Activated T-helper 1 cell treated with anti-CD3 and anti-CD28 coated beads, Interleukin-2, amount 50 U/mL, for 16 hours (primary cell): ENCODE data around the gene SDCCAG8.
"Not testable (repeated sequence)": the region's sequence is repeated elsewhere in the genome, so short reads cannot be mapped to it uniquely, and the experiment has no call there.

ENCODE experiments used
- DNase-seq, 2 donors: peaks; one replicate each; pipeline ENCODE4 v3.0.0-alpha.2; 2020; ENCODE audit warnings: low read depth in 1 of 2, low spot score in 1 of 2

Gene SDCCAG8

DNA sequence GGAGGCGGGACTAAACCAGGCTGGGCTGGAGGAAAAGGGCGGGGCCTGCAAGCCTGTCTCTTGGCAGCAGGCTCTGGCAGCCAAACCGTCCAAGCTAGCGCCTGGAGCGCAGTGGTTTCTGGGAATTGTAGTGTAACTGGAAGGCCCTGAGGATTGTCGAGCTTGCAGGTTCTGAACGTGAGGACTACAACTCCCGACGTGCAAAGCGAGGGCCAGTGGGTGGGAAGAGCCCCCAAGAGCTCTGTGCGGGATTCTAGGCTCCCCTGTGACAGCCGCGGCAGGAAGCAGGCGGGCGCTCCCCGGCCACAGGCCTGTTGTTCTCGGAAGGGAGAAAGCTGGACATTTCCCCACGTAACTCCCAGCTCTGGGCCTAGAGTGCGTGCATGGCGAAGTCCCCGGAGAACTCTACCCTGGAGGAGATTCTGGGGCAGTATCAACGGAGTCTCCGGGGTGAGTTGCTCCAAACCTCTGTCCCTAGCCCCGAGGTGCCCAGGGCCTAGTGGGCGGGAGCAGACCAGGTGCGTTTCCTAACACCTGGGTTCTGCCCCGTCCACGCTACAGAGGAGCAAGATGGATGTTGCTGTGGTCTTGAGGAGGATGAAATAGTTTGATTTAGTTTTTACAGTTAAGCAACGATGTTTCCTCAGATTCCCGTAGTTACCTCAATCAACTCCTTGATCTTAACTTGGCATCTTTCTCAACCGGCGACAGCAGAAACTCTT is at the start of gene SDCCAG8:
TSS of gene SDCCAG8 (plus strand) at position 251 of the 722 bp plus-strand sequence. CDS start at position 384, 133 bp downstream.
- DNase-seq = peak; percentile 81 to 86

DNA sequence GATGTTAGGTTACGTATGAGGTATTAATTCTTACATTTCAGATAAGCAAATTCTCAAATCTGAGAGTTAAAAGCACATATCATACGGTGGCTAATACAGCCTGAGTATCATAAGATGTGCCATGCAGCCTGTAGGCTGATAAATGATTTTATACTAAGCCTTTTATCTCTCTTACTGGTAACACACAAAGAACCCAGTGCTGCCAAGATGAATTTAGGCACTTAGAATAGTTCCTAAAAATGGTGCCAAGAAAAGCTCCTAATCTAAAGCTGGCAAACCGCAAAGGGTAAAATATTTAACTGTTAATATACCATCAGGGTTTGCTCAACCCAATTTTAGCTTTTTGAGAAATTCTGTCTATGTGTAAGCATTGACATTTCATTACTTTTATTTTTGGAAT is 43.9 kb upstream of the SDCCAG8 start:
- not testable (repeated sequence) for DNase-seq

DNA sequence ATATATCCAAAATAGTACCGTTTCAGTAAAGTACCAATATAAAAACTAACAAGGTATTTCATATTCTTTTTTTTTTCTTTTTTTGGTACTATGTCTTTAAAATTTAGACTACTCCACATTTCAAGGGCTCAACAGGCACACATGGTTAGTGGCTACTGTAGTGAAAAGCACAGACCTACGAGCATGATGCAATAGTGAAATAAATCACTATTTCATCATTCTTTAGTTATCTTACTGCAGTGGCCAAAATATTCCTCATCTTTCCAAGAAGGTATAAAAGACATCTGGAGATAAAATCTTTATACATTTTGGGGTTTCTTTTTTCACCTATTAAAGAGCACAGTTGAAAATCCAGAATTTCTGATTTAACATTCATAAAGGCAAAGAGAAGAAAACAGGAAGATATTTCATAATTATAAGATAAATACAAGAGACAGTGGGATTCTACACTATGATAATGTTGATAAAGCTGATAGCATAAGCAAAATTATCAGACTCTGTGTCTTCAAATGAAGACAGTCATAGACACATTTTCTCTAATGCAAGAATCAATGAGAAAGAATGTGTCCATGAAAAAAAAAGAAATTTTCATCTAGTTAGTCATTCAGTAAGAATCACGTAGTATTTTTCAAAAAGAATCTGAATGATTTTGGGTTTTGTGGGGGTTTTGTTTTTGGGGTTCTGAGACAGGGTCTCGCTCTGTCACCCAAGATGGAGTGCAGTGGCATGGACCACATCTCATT is 42.6 kb upstream of the SDCCAG8 start:
- DNase-seq = no peak

DNA sequence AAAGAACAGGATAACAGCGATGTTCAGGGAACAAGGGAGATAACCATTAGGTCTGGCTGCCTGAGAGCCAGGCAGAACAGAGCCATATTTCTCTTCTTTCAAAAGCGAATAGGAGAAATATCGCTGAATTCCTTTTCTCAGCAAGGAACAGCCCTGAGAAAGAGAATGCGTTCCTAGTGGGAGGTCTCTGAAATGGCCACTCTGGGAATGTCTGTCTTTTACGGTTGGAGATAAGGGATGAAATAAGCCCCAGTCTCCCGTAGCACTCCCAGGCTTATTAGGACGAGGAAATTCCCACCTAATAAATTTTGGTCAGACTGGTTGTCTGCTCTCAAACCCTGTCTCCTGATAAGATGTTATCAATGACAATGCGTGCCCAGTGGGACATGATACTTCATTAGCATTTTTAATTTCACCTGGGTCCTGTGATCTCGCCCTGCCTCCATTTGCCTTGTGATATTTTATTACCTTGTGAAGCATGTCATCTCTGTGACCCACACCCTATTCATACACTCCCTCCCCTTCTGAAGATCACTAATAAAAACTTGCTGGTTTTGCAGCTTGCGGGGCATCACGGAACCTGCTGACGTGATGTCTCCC is 40.5 kb upstream of the SDCCAG8 start:
- not testable (repeated sequence) for DNase-seq

DNA sequence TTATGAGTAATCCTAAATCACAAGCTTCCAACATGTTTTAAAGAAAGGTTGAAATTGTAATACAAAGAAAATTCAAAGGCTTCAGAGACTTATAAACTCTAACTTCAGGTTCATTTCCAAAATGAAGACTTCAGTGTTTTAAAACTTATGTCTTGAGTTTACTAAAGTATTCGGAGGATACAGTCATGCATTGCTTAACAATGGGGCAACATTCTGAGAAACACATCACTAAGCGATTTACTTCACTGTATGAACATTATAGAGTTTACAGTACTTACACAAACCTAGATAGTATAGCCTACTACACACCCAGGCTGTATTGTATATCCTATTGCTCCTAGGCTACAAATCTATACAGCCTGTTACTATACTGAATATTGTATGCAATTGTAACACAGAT is 39.1 kb upstream of the SDCCAG8 start:
- no peak for DNase-seq

DNA sequence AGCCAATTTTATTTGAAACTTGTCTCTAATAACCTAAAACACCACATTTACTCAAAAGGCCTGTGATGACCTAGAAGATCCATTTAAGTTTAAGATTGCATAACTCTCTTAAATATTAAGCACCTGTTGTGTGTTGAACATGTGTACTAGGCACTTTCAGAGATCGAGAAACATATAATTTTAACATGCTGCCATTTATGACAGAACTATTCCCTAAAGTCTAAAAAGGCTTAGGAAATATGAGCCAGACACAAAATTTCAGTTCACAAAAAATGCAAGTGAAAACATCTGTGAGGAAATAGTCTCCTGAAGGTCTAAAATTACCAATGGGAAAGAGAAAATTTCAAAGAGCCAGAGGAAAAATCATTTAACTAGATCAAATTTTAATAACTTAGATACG is 38.5 kb upstream of the SDCCAG8 start:
- DNase-seq = no peak

DNA sequence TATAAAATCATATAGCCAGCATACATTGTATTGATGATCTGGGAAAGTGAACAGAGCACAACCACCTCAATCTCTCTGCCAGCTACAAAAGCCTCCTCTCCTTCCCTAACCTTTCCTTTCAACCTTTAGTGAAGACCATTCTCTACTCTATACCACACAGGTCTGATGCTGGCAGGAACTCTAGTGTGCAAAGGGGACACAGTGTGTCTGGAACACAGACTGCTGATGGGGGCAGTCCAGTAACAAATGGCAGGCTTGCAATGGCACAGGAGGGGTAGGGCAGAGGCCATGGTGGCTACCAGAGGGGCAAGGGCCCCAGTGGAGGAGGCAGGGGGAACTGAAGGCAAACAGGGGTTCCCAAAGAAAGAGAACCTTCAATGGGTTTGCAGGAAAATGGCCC is 37.8 kb upstream of the SDCCAG8 start:
- DNase-seq = no peak

DNA sequence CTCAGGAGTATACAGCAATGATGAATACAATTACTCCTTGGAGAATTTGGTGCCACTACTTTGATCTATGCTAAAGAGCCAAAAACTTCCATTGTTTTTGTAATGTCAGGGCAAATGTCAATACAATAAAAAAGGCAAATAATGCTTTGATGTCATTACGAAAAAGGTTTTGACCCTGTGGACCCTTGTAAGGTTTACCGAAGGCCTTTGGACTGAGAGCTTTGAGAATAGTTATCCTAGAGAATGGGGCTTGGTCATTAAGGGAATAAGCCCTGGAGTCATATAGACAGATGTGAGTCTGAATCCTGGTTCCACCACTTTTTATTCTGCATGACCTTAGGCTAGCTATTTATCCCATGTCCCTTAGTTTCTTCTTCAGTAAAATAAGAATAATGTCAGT is 28.2 kb upstream of the SDCCAG8 start:
- DNase-seq = no peak

DNA sequence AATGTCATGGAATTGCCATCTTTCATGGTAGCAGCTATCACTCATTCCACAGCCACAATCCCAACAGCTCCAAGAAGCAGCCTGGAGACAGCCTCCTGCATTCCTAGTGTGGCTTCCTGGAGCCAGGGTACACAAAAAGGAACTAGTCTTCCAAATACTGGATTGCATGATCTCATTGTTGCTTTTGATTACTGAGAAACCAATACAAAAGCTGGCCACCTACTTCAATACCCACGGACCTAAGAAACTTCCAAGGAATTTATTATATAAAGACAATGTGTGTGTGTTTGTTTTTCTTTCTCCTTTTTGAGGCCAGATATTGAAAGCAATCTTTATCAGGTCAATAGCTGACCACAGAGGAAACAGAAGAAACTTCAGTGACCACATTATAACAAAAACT is 26.3 kb upstream of the SDCCAG8 start:
- no peak for DNase-seq

DNA sequence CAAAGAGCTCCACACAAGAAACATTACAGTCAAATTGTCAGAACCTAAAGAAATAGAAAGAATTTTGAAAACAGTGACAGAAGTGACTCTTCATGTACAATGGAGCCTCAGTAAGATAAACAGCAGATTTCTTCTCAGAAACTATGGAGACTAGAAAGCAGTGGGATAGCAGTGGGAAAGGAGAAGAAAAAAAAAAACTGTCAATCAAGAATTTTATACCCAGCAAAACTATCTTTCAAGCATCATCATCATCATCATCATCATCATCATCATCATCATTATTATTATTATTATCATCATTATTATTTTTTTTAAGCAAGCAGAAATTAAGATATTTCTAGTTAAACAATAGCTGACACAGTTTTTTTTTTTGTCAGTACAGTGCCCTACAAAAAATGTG is 24.9 kb upstream of the SDCCAG8 start:
- DNase-seq = no peak

DNA sequence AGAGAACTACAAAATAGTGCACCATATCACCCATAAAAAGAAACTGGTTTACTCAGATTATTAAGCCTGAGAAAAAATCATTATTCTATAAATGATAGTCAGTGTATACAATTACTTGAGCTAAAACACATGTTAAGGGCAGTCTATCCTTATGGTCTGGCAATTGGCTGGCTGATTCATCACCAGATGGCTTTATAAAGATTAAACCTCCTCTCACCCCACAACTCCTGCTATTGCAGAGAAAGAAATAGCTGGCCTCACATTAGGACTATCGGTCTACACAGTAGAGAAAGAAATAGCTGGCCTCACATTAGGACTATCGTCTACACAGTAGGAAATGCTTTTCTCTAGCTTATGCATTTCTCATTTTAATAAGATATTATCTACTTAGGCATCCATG is 21.9 kb upstream of the SDCCAG8 start:
- no peak for DNase-seq

DNA sequence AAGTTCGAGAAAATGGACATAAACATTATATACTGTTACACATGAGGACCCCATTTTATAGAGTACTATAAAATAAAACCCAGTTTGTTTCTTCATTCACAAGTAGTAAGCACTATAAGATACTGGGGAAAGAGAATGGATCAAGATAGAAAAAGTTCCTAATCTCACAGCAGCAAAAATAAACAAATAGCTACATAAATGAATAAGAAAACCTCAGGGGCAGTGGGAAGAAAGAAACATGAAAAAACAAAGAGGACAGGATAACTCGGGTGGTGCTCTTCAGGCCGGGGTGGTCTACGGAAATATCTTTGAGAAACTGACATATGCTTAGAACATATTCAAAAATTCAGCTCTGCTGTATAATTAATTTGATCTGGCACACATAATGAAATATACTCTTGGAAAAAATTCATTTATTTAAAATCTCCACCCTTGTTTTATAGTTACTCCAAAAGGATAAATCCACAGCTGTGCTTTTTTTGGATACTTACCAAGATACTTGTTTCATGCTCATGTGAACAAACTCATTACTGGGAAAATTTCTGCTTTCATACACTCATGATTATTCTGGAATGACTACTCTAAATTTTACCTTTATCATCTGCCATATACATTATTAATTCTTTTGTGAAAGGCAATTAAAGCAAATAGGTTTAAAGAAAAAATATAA is 20.7 kb upstream of the SDCCAG8 start:
- DNase-seq = no peak

DNA sequence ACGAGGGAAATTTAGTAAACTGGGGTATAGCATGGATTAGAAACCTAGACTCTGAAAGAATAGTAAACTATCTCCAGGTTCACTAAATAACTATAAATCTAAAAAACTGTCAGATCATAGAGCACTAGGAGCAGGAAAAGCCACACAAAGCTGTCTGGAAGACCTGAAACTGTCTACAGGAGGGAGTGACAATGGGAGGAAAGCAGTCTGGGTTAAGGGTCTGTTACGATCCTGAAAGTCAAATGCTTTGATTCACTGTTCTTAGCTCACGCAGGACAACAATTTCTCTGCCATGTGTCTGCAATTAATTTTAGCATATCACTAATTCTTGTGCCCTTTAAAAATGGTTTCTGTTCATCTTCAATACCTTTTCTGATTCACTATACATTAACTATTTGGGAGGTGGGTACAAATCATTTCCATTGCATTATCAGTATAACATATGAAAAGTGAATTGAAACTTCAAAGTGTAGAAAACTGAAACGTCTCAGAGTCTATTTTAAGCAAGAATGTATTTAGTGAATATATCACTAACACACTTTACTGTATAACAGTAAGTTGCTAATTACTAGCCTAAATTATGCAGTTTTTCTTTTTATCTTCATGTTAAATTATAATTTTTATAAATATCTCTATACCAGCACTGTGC is 19.1 kb upstream of the SDCCAG8 start:
- DNase-seq = no peak

DNA sequence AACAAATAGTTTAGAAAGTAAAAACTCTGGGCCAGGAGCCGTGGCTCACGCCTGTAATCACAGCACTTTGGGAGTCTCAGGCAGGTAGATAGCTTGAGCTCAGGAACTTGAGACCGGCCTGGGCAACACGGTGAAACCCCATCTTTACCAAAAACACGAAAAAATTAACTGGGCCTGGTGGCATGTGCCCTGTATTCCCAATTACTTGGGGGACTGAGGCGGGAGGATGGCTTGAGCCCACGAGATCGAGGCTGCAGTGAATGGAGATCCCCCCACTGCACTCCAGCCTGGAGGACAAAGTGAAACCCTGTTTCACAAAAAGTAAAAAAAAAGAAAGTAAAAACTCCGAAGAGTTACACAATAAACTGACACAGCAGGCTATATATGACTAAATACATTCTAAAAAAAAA is 11.4 kb upstream of the SDCCAG8 start:
- no peak for DNase-seq

DNA sequence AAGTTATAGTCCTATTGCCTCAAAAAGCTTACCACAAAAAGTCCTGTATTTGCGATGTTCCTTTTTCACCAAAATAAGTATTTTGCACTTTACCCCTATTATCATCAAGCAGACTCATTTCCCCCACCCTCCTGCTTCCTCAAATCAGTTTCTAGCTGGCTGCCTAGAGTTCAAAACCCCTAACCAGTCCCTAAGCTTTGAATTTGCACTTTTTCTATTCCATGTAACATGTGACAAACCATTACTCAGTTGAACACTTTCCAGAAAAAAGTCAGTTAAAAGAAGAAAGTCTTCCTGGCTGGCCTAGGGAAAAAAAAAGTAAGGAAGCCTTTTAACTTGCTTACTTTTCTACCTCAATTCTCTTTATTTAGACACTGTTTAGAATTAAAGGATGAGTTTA is 8.9 kb upstream of the SDCCAG8 start:
- no peak for DNase-seq

DNA sequence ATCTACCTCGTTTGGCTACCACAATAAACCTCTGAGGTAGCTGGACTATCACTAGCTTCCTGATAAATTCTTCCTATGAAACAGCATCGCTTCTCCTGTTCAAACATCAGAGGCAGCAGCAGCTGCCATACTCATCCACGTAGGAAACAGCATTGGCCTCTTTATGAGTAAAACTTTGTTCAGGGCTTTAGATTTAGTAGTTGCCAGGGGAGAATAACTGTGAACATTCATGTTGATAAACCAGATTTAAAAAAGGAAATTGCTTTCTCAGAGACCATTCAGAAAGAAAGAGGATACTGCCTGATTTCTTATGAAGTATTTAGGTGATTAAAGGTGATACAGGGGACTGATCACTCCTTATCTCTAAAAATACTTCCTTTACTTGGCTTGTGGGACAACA is 7.9 kb upstream of the SDCCAG8 start:
- no peak for DNase-seq

DNA sequence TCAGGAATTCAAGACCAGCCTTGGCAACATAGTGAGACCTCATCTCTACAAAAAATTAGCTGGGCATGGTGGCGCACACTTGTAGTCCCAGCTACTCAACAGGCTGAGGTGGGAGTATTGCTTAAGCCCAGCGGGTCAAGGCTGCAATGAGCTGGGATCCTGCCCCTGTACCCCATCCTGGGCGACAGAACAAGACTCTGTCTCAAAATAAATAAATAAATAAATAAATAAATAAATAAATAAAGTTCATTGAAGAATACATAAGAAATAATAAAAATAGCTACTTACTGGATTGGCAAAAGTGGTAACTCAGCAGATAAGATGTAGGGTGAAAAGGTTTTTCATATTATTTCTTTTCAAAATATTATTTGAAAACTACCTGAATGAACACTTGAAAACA is 6.6 kb upstream of the SDCCAG8 start:
- DNase-seq = no peak

DNA sequence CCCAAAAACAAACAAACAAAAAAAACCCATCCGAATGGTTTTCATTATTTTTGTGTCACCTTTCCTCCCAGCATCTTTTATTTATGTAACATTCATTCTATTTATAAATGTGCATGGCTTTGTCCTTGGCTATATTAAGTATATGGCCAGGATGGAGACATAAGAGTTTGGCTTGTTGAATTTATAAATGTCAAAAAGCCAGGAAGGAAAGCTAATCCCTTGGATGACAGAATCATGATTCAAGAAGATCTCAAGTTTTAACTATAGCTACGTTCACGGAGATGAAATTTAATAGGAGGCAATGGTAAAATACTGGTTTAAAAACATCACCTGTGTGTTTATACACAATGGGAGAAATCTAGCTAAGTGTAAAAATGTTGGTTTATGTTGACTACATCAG is 5.7 kb upstream of the SDCCAG8 start:
- DNase-seq = no peak

DNA sequence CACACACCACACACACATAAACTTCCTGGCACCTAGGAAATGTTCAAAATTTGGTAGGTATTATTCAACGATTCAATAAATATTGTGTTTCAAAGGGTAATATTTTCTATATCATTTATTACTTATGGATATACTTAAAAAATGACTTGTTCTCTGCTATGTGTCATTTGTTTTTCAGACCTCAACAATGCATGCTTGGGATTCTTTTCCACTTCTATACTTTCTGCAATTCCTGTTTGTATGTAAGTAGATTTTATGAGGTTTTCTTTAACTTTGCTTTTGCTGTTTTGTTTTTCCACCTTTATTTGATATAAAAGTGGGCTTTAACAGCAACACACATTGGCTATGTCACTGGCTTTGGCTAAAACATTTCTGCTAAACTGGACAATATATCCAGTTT is 4.3 kb upstream of the SDCCAG8 start:
- DNase-seq = no peak

DNA sequence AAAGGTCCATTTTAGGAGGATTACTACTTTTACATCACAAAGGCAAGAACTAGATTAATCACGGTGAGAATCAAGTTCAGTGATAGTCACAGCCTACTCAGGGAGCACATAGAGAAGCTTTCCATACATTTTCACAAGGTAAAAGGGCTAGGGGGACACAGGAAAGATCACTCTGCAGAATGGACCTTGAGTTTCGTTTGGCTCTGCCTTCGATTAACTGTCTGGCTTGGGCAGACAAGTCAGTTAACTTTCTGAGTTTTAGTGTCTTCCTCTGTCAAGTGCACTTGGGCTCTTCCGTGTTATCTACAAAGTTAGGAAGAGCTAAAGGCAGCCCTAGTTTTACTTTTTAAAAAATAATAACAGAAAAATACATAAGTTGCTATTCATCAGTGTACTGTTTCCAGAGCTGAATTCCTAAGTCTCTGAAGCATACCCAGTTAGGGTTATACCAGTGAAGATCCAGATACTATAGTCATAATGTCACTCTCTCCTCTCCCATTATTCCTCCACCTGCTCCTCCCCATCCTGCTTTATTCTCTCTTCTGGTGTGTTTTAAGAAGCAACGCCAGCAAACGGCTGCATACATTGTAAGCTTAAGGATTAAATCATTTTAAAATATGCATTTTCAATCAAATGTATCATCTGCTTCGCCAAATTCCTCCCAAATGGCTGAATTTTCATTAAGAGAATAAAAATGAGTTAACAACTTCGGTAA is 2.5 kb upstream of the SDCCAG8 start:
- DNase-seq = no peak

DNA sequence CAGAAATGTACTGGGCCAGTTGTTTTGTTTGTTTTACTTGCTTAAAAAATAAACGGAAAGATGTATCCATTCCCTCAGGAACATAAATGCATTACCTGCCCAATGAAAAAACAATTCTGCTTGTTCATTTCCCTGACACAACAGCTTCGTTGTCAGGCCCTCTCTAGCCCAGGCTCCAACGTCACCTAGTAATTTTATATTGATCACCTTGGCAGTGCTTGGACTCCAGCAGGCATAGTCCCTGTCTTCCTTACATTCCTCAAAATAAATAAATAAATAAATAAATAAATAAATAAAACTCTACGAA is 2.0 kb upstream of the SDCCAG8 start:
- DNase-seq = no peak
